GM19324 (cell line): ENCODE results near the gene SNCAIP.

ENCODE experiments used
- ATAC-seq: cut with Tn5 transposase; IDR thresholded peaks from one replicate; pipeline ENCODE4 v1.9.1; 2021; ENCODE audit warnings: mild to moderate bottlenecking, moderate library complexity; ENCODE audit not compliant: unreplicated experiment, low FRiP score

The SNCAIP gene

DNA sequence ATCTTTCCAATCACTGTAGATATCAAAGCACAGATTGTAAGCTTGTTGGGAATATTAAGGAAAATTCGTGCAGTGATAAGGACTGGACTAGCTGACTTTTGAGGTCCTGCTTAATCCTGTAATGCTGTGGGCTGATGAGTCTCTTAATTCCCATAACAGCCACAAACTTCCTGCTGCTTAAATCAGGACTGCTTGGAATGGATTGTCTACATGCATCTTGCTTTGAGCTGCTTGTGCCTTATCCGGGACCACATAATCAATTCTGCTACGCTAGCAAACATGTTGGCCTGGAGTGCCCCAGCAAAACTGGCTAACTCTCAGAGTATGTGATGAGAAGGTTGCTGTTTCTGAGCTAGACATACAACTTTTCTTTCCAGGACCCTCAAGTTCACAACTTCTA is 79.6 kb downstream of the SNCAIP start:
- no peak for ATAC-seq

DNA sequence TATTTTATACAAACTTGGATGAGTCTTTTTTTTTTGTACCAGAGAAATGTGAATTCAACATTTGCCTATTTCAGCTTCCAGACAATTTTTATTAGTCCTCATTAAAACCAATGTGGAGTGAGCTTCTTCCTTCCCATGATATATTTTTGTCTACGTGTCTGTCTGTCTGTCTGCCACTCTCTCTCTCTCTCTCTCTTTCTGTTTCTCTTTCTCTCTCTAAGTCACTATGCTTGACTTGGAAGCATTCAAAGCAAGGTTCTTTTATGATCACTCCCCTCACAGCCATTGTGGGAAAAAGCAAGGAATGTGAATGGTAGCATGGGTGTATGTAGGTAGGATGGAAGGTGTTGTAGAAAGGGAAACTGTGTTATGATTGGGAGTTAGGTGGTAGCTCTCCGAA is 80.2 kb downstream of the SNCAIP start:
- no peak for ATAC-seq

GRCh38 chr5:122392824-122393223 is 80.8 kb downstream of the SNCAIP start:
- ATAC-seq: no peak

- no peak for ATAC-seq
Observed at GRCh38 chr5:122394284-122394930, 82.4 kb downstream of the SNCAIP start.

DNA sequence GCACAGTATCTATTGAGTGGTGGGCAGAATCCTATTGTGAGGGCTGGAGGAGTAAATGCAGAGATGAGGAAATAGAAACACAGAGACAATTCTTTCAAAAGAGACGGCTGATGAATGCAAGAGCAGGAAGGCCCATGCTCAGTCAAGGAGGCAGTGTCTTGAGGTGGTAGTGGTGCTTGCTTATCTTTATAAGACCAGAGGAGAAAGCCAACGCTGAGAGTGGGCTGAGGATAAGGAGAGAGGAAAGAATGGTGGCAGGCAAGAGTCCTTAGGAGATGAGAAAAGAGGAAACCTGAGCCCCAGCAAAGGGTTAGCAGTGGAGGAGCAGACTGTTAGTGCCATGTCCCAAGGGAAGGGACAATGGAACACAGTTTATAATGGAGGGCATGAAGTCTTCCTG is 86.0 kb downstream of the SNCAIP start:
- ATAC-seq: no peak

DNA sequence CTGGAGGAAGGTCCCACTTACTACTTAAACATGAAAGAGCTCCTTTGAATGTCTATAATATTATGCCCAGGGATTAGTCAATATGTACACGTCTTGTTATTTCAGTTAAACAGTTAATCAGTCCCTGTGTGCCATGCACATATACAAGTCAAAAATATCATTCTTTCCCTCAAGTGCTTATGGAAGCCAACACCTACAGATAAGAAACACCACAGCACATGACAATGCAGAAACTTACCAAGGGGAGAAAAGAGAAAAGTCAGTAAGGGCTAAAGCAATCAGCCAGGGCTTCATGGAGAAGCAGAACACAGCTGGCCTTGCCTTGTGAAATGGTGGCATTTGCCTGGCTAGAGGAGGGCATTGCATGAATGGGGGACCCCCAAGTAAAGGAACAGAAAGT is 88.3 kb downstream of the SNCAIP start:
- no peak for ATAC-seq

GRCh38 chr5:122400938-122401337 is 88.9 kb downstream of the SNCAIP start:
- no peak for ATAC-seq

DNA sequence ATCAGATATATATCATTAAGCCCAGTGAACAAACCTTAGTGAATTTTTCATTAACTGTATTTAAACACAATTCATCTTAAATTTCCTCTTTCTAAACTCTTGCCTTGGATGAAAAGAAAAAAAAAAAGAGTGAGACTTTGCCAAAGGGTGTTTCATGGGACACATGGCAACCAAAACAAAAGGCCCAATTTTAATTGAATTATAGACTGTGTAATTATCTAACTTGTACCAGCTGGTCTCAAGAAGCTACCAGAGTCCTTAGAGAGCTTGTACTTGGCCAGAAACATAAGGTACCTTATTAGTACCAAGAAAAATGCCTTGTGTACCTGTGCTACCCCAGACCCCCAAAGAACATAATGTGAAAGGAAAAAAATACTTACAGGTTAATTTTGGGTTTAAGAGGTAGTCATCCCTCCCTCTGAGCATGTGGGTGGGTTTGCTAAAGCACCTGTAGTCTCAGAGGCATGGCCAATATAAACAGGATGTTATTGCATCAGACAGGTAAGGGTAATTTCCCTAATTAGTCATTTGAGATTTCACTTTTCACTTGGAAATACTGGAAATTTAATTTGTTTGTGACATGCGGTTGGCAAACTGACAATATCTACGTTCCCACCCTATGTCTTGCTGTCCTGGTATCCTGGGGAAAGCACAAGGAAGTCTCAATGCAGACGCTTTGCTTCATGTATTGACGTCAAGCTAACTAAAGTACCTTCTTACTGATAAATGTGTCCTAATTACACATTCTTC is 90.1 kb downstream of the SNCAIP start:
- ATAC-seq: no peak

DNA sequence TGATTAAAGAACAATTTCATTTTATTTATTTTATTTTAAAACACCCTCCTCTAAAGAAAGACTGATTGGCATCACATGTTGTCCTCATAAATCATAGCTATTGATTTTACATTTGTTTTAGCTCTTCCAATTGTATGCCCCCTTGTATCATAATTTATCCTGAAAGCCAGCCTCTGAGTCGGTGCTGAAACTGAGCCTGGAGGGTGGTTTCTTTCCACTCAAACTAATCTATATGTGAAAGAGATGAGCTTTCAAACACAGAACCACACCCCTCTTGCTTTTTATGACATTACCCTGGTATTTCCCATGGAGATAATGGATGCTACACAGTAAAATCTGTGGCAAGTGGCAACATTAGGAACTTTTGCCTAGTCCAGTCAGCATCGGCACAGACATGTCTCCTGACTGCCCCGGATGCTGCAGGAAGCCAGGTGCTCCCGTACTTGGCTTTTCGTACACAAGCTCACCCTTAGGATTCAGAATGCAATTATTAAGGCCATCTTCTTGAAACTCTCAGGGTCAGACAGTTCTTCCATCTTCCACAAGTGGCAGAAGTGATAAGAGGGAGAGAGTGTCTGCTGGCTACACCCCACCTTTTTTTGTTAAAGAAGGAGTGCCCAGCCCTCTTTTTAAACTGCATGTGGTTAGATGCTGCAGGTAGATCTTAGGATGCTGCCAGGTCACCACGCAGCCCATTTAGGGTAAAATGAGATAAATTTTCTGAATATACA is 91.1 kb downstream of the SNCAIP start:
- no peak for ATAC-seq

GRCh38 chr5:122404018-122404417 is 92.0 kb downstream of the SNCAIP start:
- ATAC-seq: no peak

GRCh38 chr5:122404653-122405362 is 92.8 kb downstream of the SNCAIP start:
- no peak for ATAC-seq

GRCh38 chr5:122405751-122406150 is 93.7 kb downstream of the SNCAIP start:
- ATAC-seq: no peak

DNA sequence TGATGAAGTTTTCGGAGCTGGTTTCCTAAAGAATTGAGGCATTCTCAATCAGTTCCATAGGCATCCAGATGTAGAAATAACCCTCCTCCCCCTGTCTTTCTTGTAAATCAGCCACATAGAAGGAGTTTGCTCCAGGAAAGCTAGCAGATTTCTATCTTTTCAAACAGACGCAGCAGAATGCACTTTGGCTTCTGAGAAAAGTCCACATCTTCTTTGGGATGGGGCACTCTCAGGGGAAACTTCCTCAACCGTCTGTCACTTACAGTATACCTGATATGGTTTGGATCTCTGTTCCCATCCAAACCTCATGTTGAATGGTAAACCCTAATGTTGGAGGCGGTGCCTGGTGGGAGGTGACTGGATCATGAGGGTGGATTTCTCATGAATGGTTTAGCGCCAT is 94.1 kb downstream of the SNCAIP start:
- no peak for ATAC-seq

DNA sequence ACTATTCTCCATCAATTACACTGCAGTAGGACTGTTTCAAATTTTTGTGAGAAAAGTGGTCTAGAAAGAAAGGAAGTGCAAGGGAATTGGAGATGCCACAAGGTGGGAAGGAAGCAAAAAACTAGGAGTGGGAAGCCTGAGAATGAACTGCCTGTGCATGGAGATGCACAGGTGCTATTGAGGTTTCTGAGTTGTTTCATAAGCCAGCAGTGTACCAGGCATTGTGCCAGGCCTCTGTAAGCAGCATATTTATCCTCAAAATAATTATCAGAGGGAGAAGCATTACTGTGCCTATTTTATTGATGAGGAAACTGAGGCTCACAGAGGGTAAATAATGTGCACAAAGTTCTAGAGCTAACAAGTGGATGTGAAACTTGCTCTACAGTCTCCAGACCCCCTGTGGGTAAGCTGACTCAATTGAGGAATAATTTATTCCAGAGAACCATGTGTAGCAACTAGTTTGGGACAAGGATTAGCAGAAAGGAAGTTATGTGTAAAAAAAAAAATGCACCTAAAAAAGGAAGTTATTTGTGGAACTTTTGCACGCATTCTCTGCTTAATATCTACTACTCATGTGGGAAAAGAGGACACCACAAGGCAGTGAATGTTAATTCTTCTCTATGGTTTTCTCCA is 96.7 kb downstream of the SNCAIP start:
- ATAC-seq: no peak

GRCh38 chr5:122412966-122413365 is 100.9 kb downstream of the SNCAIP start:
- no peak for ATAC-seq

GRCh38 chr5:122413722-122414121 is 101.7 kb downstream of the SNCAIP start:
- no peak for ATAC-seq

DNA sequence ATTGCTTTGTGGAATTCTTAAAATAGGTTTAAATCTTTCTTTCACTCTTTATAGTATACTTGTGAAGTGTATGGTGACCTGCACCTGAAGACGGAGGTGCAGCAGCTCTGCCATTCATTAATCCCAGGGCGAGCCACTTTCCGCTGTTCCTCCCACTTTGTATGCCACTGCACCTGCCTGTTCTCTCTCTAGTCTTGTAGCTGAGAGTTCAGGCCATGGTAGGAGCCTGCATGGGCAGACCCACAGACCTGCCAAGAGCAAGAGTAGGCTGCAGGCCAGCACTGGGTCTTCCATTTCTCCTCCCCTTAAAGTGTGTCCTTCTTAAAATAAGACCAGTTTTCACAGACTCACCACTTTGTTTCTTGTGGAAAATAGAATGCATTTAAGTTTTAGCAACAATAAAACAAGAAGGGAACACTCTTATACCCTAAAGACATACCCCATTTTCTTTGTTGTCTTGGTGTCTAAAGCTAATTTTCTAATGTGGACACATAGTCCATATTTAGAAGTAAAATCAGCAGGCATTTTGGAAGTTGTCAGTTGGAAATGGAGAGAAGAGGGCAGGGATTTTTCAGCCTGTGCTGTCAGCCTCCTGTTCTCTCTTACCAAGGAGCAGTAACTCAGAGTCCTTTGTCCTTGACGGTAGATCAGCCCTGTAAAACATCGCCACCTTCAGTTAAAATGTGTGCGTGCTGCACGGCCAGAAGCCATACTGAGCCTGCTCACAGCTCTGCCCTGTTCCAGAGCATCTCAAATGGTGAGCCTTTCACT is 103.2 kb downstream of the SNCAIP start:
- peak; percentile 63 for ATAC-seq

DNA sequence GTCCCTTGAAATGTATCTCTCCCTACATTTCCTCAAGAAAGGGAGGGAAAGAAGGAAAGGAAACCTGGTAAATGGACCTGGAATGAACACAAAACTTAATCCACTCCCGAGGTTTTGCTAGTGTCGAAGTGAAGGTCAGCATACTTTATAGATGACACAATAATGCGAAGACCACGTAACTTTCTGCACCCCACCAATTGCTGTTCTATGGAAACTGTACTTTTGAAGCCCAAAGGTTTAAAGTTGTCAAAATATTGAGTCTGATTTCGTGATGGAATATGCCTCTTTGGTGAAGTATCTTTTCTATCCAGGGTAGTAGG is 103.7 kb downstream of the SNCAIP start:
- no peak for ATAC-seq

DNA sequence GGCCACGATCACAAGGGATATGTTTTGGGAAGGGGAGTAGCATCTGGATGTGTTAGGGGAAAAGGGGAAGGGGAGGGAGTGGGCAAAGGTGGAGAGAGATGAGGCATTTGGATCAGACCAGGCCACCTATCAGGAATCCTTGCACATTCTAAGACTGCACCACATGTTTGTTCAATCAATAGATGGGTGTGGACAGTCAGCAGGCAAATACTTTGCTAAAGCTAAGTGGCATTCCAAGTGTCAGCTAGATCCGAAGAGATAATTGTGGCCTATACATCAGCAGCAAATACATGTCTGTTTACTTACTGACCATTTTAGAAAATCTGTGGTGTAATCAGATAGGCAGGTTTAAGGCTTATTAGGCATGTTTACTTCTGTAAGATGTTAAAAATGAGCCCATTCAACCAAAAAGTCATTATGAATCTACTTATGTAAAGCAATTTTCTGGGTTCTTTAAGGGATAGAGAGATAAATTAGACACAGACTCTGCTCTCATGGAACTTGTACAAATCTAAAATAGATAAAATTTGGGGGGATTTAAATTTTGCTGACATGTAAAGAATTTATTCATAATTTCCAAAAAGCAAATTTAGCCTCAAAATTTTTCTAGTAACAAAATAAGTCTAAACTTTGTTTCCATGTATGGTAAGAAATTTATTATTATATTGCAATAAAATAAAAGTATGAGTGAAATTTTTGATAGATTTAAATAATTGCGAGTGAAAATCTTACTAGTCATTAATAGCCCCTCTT is 107.3 kb downstream of the SNCAIP start:
- no peak for ATAC-seq
